NCI-H128 (cell line): ENCODE results near the gene TRDN.
"Not testable (repeated sequence)": the region's sequence is repeated elsewhere in the genome, so short reads cannot be mapped to it uniquely, and the experiment has no call there.

Source experiments
- DNase-seq: peaks from one replicate; lab custom pipeline; 2025; ENCODE audit not compliant: unreplicated experiment; lab: John Stamatoyannopoulos, UW

TRDN gene

GRCh38 chr6:123515715-123516114 lies 121.0 kb downstream of the TRDN start:
- DNase-seq = no peak

DNA sequence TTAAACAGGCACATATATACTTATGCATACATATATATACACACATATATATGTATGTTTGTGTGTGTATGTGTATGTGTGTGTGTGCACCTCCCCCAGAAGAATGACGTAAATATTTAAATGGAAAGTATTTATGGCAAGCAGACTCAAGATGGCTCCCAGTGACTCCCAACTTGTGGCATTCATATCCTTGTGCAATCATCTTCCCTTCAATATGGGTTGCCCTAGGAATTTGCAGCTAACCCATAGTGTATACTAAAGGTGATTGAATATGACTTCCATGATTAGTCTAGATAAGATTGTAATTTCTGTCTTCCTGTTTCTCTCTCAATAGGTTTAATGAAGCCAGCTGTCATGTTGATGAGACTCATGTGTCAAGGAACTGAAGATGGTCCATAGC lies 127.6 kb downstream of the TRDN start:
- DNase-seq = no peak

DNA sequence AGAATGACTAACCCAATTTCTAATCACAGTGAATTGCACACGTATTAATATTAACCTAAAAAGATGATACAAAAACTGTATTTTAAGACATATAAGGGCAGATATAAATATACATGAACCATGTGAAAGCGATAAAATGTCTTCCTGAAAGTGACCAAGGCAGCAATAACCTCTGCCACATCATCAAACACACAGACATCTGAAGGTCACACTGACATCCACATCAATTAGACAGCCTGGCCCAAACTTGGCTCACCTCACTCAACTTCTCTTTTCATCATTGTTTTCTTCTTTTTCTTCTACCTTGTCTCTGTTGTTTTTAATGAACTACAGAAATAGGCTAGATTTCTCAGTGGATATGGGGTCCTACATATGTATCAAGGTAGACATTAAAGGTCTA lies 128.5 kb downstream of the TRDN start:
- DNase-seq = no peak

- DNase-seq = no peak
Observed at GRCh38 chr6:123507582-123507981, 129.2 kb downstream of the TRDN start.

- DNase-seq = no peak
Observed at GRCh38 chr6:123503619-123504018, 133.1 kb downstream of the TRDN start.

DNA sequence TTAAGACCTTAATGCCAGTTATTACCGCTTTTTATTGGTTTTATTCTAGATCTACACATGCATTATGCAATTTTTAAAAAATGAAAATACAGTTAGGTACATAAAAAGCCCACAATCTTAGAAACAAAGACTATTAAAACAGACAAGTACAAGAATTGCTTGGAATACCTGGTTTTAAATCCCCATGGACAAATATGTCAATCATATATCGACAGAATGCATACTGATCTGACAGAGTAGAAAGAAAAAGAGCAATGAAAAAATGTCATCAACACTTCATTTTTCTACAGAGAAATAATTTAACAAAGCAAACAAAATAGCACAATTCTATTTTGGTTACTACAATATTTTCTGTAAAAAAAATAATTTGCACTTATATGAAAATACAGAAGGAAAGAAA lies 139.7 kb downstream of the TRDN start:
- DNase-seq = no peak

DNA sequence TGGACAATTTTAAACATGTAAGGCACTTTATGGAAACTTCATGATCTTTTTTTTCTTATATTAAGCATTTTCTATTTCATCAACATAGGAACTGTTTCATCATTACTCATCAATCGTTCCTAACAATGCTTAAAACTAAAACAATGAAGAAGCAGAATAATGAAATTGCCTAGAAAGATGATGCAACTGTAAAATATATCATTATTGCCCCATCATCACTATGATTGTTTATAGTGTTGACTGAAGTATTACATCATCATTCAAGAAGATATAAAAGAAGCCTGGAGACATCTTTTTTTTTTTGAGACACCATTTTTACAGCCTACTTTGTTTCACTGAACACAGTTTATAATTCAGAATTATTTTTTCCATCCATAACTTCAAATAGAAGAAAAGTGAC lies 147.2 kb downstream of the TRDN start:
- no peak for DNase-seq

- DNase-seq = no peak
Observed at GRCh38 chr6:123480986-123481385, 155.8 kb downstream of the TRDN start.

DNA sequence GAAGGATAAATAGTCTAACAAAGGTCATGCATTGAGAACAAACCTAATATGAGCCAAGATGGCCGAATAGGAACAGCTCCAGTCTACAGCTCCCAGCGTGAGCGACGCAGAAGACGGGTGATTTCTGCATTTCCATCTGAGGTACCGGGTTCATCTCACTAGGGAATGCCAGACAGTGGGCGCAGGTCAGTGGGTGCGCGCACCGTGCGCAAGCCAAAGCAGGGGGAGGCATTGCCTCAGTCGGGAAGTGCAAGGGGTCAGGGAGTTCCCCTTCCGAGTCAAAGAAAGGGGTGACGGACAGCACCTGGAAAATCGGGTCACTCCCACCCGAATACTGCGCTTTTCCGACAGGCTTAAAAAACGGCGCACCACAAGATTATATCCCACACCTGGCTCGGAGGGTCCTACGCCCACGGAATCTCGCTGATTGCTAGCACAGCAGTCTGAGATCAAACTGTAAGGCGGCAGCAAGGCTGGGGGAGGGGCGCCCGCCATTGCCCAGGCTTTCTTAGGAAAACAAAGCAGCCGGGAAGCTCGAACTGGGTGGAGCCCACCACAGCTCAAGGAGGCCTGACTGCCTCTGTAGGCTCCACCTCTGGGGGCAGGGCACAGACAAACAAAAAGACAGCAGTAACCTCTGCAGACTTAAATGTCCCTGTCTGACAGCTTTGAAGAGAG lies 164.6 kb downstream of the TRDN start:
- not testable (repeated sequence) for DNase-seq

DNA sequence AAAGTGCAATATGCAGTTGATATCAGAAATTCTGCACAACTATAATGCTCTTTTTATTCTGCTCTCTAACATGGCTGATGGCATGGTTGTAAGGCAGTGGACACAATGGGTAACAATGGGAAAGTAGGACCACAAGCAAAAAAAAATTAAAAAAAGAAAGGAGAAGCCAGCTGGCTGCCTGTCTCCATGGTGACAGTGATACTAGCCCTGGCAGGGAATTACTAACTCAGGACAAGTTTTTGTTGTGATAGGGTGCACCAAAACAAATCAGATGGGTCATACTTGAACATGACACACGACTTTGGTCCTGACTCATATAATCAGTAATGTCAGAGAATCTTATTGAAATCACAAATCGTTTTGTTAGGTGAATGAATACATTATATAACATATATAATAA lies 169.4 kb downstream of the TRDN start:
- DNase-seq = no peak

- no peak for DNase-seq
Observed at GRCh38 chr6:123462152-123462551, 174.6 kb downstream of the TRDN start.

DNA sequence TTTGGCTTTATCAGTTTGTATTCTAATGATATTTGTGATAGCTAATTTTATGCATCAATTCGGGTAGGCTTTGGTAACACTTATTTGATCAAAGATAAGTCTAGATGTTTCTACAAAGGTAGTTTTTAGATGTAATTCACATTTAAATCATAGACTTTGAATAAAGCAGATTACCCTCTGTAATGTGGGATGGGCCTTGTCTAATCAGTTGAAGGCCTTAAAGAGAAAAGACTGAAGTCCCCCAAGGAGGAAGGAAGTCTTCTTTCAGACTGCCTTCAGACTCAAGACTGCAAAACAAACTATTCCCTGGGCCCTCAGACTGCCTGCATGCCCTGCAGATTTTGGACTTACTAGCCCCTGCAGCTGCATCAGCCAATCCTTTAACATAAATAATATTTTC lies 178.5 kb downstream of the TRDN start:
- no peak for DNase-seq

- DNase-seq = no peak
Observed at GRCh38 chr6:123456836-123457235, 179.9 kb downstream of the TRDN start.

DNA sequence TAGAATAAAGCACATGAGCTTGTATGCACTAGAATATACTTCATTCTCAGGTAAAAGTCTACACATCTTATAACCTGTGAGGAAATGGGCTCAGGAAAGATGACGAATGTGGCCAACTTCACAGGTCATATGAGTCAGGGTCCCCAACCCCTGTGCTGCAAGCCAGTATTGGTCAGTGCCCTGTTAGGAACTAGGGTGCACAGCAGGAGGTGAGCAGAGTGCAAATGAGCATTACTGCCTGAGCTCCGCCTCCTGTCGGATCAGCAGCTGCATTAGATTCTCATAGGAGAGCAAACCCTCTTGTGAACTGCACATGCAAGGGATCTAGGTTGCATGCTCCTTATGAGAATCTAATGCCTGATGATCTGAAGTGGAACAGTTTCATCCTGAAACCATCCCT lies 182.3 kb downstream of the TRDN start:
- DNase-seq = no peak

- DNase-seq = not testable (repeated sequence)
Observed at GRCh38 chr6:123453071-123453470, 183.7 kb downstream of the TRDN start.

DNA sequence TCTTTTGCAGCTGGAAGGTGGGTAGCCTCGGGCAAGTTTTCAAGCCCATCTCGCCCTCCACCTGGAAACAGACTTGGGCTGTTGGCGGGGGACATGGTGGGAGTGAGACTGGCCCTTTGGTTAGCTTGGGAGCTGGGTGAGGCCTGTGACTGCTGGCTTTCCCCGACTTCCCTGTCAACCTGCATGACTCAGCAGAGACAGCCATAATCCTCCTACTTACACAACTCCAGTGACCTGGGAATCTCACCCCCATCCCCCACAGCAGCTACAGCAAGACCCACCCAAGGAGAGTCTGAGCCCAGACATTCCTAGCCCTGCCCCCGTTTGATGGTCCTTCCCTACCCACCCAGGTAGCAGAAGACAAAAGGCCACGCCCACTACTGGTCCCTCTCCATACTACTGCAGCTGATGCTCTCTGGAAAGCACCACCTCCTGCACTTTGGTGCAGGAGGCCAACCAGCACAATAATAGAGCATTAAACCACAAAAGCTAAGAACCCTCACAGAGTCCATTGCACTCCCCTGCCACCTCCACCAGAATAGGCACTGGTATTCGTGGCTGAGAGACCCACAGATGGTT lies 188.4 kb downstream of the TRDN start:
- no peak for DNase-seq

DNA sequence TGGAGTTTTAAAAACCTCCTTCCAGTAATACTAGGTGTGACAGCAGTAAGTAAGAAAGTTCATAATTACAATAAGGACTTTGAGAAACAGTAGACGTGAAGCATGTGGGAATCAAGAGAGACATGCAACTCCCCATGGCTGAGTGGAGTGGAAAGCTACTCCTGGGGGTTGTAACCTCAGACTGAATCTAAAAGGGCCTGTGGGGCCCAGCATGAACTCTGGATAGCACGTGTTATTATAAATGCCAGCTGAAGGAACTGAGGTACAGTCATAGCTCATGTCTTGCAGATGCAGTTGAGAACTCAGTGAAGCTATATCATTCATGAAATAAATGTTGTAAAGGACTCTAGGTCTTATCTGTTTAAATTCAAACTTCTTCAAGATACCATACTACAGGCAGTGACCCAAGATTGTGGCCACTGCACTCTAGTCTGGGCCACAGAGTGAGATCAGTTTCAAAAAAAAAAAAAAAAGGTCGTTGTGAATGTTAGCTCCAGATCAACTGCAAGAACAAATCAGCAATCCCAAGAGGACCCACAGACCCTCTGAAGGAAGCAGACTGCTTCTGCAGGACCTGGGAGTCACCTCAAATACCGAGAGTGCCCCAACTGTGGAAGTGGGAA lies 189.3 kb downstream of the TRDN start:
- no peak for DNase-seq

DNA sequence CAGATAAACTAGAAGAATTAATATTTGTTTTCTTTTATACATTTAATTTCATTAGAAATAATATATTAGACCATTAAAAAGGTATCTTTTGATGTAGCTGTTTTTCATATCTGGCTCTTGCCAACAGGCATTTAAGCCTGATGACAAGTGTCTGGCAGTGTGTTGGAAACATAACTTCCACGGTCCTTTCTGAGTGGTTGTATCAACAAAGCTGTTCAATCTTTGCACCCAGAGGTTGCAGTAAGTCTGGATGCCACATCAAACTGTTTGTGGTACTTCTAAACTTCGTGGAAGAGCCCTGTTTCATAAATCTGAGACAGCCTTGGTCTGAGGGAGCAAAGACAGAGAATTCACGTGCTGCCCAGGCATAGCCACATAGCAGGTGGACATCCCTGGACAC lies 197.4 kb downstream of the TRDN start:
- no peak for DNase-seq

DNA sequence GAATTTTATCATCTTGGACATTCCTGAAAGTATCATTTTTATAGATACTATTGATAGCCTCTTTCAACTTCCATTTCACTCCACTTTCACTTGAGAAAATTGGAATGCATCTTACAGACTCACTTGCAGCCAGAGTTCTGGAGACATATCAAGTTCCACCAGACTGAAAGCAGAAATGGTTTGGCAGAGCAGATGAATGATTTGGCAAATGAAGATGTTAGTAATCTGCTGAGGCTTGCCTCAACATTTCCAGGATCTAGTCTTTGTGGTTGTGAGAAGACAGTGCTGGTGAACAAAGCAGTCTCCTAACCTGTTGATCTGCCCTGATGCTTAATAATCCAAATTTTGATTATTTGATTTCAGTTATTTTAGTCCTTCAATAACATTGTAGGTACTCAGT lies 202.6 kb downstream of the TRDN start:
- DNase-seq = no peak

DNA sequence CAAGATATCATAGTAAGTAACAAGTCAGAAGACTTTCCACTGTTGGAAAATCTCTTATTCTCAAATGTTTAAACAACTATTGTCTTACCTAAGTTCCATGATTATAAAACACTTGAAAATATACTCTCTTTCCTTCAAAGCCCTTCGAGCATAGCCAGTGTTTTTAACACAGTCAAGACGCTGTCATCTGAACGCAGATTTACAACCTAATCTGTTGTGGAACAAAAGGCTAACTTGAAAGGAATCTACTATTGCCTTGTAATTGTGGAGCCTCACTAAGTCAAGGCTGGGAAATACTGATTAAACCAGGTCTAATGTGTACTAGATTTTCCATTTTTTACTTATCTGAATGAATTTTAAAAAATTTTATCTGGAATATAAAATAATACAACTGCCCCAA lies 205.8 kb downstream of the TRDN start:
- no peak for DNase-seq

DNA sequence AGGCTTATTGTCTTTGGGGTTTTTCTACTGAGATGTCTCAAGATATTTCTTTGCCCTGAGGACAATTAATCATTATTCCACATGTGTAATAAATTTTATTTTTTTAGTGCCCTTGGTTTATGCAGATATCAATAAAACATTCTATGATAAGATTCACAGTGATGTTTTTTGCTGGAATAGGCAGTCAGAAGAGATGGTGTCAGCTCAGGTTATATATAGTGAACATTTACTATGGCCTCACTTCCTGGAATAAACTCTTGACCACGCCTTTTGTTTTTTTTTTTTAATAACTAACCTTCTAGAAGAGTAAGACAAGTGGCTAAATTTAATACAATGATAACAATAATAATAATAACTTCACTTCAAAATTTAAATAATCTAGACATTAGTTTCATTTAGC lies 209.7 kb downstream of the TRDN start:
- DNase-seq = no peak

- DNase-seq = no peak
Observed at GRCh38 chr6:123423130-123423529, 213.6 kb downstream of the TRDN start.

DNA sequence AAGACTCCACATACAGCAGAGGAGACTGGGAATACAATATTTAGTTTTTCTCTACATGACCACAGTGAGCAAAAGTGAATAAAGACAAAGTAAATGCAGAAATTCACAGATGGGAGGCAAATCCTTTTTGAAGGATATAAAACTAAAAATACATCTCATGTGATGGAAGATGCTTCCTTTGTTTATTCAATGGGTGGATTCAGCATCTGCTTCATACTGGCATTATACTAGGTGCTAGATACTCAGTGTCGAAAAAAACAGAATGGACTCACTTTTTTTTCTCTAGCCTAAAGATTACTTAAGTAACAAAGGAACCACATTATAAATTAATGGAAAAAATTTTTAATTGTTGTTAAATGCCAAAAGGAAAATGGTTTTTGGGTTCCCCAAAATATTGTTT lies 216.2 kb downstream of the TRDN start:
- no peak for DNase-seq
